ENCODE results near the gene ATP9A. TPM values are rescaled to one million over a fixed set of nuclear protein-coding genes. Genes with fewer than 3 reads are reported as not detected.

Gene ATP9A
- polyA plus RNA-seq, 1 donor from 2014 or later: 56.1 TPM

DNA sequence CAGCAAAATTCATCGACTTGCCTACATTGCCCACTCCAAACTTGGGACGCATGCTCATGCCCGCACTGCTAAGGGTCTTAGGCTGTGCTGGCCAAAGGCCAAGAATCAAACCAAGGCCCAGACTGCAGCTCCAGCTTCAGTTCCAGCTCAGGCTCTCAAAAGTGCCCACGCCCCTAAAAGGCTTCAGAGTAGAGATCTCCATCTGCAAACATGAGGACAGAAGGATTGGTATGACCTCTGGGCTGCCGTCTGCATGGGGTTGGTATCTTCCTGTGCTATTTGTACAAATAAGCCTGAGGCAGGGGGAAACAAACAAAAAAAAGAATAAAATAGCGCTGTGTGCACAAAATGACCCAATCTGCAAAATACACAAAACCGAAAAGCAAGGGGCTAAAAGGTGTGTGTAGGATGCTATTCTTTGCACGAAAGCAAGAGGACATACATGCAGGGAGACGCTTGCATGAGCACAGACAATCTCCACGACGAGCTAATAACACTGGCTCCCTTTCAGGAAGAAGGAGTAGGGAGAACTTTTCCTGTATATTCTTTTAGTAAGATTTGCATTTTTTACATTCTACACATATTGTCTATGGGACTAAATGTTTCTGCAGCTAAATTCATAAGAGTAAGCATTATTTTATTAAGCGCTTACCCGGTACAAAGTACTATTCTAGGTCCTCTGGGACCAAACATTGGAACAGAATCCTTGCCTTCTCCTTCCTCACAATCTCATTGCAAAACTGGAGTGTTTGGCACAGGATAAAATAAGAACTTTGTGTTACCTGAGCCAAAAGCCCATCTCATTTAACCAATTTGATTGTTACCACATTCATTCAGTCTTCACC, 33.1 kb downstream of the ATP9A start:
- Histone ChIP-seq H3K79me2 (replicated peaks; ENCODE audit: insufficient read depth, low read length) (no peaks in the 10 kb centered on the region), H2AFZ (ENCODE audit: low read depth, low read length) (no peak overlapping the region), H3K9ac (ENCODE audit: low read length) (no peak overlapping the region), H3K27ac (ENCODE audit: low read length) (no peak overlapping the region), H3K4me2 (ENCODE audit: low read length) (no peak overlapping the region), H3K4me3 (ENCODE audit: low read length) (no peak overlapping the region), H3K9me2 (ENCODE audit: insufficient read depth, low read length) (no peaks in the 10 kb centered on the region), H3K9me3 (ENCODE audit: low read length) (no peaks in the 10 kb centered on the region), H3F3A (ENCODE audit: insufficient read depth, low read length, poor library complexity, severe bottlenecking) (no peaks in the 10 kb centered on the region), H3K36me3 (ENCODE audit: insufficient read depth, low read length) (no peaks in the 10 kb centered on the region), H4K20me1 (ENCODE audit: insufficient read depth) (peaks cover 5% of the 10 kb centered on the region), H3K27me3 (ENCODE audit: insufficient read depth, low read depth, low read length) (no peaks in the 10 kb centered on the region)
- TF ChIP-seq EP300 (conservative IDR thresholded peaks at IDR 0.05; ENCODE audit: poor library complexity, severe bottlenecking) (no peak), TAF1 (IDR thresholded peaks at IDR 0.05; ENCODE audit: low read depth) (no peak), REST (IDR thresholded peaks at IDR 0.05; ENCODE audit: borderline replicate concordance) (no peak), EZH2 (IDR thresholded peaks at IDR 0.05; ENCODE audit: borderline replicate concordance, insufficient read depth, low read length, poor library complexity, severe bottlenecking) (no peak), POLR2AphosphoS5 (IDR thresholded peaks at IDR 0.05) (no peak), MXI1 (conservative IDR thresholded peaks at IDR 0.05; ENCODE audit: poor library complexity, severe bottlenecking) (no peak), SMC3 (conservative IDR thresholded peaks at IDR 0.05; ENCODE audit: poor library complexity) (no peak), CTCF (IDR thresholded peaks at IDR 0.05; ENCODE audit: poor library complexity, severe bottlenecking) (no peak), RAD21 (conservative IDR thresholded peaks at IDR 0.05) (no peak)

GRCh38 chr20:51733070-51733469, 35.1 kb downstream of the ATP9A start:
- Histone ChIP-seq H3K4me2 (ENCODE audit: low read length) (no peak overlapping the region), H3K79me2 (replicated peaks; ENCODE audit: insufficient read depth, low read length) (no peaks in the 10 kb centered on the region), H3F3A (ENCODE audit: insufficient read depth, low read length, poor library complexity, severe bottlenecking) (no peaks in the 10 kb centered on the region), H3K27ac (ENCODE audit: low read length) (no peak overlapping the region), H4K20me1 (ENCODE audit: insufficient read depth) (peaks cover 5% of the 10 kb centered on the region), H3K27me3 (ENCODE audit: insufficient read depth, low read depth, low read length) (no peaks in the 10 kb centered on the region), H3K9me2 (ENCODE audit: insufficient read depth, low read length) (no peaks in the 10 kb centered on the region), H3K9ac (ENCODE audit: low read length) (no peak overlapping the region), H2AFZ (ENCODE audit: low read depth, low read length) (no peak overlapping the region), H3K36me3 (ENCODE audit: insufficient read depth, low read length) (no peaks in the 10 kb centered on the region), H3K9me3 (ENCODE audit: low read length) (no peaks in the 10 kb centered on the region), H3K4me3 (ENCODE audit: low read length) (no peak overlapping the region)
- TF ChIP-seq EZH2 (IDR thresholded peaks at IDR 0.05; ENCODE audit: borderline replicate concordance, insufficient read depth, low read length, poor library complexity, severe bottlenecking) (no peak), POLR2AphosphoS5 (IDR thresholded peaks at IDR 0.05) (no peak), EP300 (conservative IDR thresholded peaks at IDR 0.05; ENCODE audit: poor library complexity, severe bottlenecking) (no peak), CTCF (IDR thresholded peaks at IDR 0.05; ENCODE audit: poor library complexity, severe bottlenecking) (no peak), MXI1 (conservative IDR thresholded peaks at IDR 0.05; ENCODE audit: poor library complexity, severe bottlenecking) (no peak), RAD21 (conservative IDR thresholded peaks at IDR 0.05) (no peak), REST (IDR thresholded peaks at IDR 0.05; ENCODE audit: borderline replicate concordance) (no peak), TAF1 (IDR thresholded peaks at IDR 0.05; ENCODE audit: low read depth) (no peak)

Data from neural cell (in vitro differentiated cells).